Motor neuron (in vitro differentiated cells): ENCODE measurements around the gene TMC7. TPM values are rescaled to one million over a fixed set of nuclear protein-coding genes. Genes with fewer than 3 reads are reported as not detected.

Experiments used
- ATAC-seq, 8 experiments: fragments of 200-7000 bp; cut with Tn5 transposase; replicated peaks in 6 of 8; 2 replicates each; pipeline ENCODE4 v1.8.0; 2021; ENCODE audit warnings: mild to moderate bottlenecking in 8 of 8, moderate library complexity in 8 of 8
- H3K27ac ChIP-seq, 2 donors: fragments of 250-450 bp; sonication (Bioruptor Pico); 2 replicates each; pipeline ENCODE4 v1.9.0; 2021; ENCODE audit warnings: antibody characterized with exemption in 2 of 2, mild to moderate bottlenecking in 2 of 2, moderate library complexity in 1 of 2
- H3K4me1 ChIP-seq, 2 donors: fragments of 250-450 bp; sonication (Bioruptor Pico); replicated peaks in 1 of 2; 2 replicates each; pipeline ENCODE4 v1.6.1; 2021; ENCODE audit warnings: antibody characterized with exemption in 2 of 2, mild to moderate bottlenecking in 2 of 2, moderate library complexity in 1 of 2
- H3K4me3 ChIP-seq, 5 donors: fragments of 250-450 bp; sonication (Bioruptor Pico); 2 replicates each; pipeline ENCODE4 v1.9.0; 2021; ENCODE audit warnings: antibody characterized with exemption in 5 of 5, mild to moderate bottlenecking in 5 of 5, moderate library complexity in 4 of 5
- WGBS, 10 experiments: fragments of 450-650 bp; shearing (Covaris generic); methylation state at CpG; one replicate each; pipeline ENCODE4 v1.0.0; 2022; 5-methylcytosine and 5-hydroxymethylcytosine counted together
- in situ Hi-C, 9 experiments: fragments of 400-800 bp; cut with MboI; loops; one replicate each; pipeline ENCODE4 v1.15.0; 2021; ENCODE audit warnings: low sequenced_read_pairs in 9 of 9, low pct_unique_long_range_greater_than_20kb in 2 of 9; ENCODE audit not compliant: unreplicated experiment in 9 of 9
- total RNA-seq, 8 experiments: library from RNA; unstranded; fragments of 300-600 nt; gene quantifications; 2 replicates each; pipeline versions ENCODE4 v1.2.3 to v1.2.4, GENCODE V29; 2022

Gene TMC7
- total RNA-seq, 8 experiments from 2014 or later, result 0.41 to 2.5 (median 1.5) TPM

DNA sequence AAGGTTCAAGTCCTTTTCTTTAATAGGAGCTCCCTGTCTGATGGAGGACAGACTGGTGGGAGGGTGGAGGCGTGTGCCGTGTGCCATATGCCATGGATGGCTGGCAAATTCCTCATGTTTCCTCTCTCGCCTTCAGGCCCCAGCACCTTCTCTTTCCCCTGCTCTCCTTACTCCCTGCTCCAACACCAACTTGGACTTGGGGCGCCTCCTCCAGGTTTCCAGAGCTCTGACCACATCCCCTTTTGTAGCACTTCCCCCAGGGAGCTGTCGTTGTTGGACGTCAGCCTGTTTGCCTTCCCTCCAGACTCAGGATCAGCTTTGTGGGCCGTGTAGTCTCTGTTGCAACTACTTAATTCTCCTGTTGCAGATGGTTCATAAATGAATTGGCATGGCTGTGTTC, 30.7 kb downstream of the TMC7 start:
- no peak overlapping the region for H3K27ac ChIP-seq
- 0 to 83% (median 71%) methylated on average over 2 to 6 of the region's 7 CpGs; no CpG with 5 or more reads in 3 of the 10 experiments for WGBS, 10 experiments
- ATAC-seq, result no peak
- H3K4me1 ChIP-seq, result no peaks in the 10 kb centered on the region
- no peak overlapping the region for H3K4me3 ChIP-seq
- in situ Hi-C loops, result no loop called here

DNA sequence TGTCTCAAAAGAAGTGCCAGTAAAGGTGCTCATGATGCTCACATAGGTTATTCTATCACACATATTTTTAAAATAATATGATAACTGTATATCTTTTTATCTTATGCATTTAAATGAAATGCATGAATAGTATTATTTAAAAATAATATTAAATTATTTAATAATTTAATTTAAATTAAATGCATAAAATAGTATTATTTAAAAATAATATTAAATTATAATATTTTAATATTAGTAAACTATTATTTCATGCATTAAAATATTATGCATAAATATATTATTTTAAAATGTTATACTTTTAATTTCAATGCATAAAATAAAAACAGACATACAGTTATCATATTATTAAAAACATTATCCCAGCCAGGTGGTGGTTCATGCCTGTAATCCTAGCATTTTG, 33.4 kb downstream of the TMC7 start:
- no peak overlapping the region for H3K4me3 ChIP-seq
- in situ Hi-C loops, result no loop called here
- no peaks in the 10 kb centered on the region for H3K4me1 ChIP-seq
- no peak overlapping the region for H3K27ac ChIP-seq
- no peak for ATAC-seq

DNA sequence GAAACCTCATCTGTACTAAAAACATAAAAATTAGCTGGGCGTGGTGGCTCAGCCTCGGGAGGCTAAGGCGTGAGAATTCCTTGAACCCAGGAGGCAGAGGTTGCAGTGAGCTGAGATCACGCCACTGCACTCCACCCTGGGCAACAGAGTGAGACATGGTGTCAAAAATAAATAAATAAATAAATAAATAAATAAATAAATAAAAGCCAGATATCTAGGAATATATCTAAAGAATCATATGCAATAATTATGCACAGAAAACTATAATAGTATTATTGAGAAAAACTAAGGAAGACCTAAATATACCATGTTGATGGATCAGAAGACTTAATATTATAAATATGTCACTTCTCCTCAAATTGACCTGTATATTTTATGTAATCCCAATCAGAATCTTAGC, 37.0 kb downstream of the TMC7 start:
- WGBS, 10 experiments, result 48 to 100% (median 95%) methylated on average over 1 to 4 of the region's 4 CpGs; no CpG with 5 or more reads in 1 of the 10 experiments
- in situ Hi-C loops, result no loop called here
- H3K4me3 ChIP-seq, result no peak overlapping the region
- H3K27ac ChIP-seq, result no peak overlapping the region
- H3K4me1 ChIP-seq, result no peaks in the 10 kb centered on the region
- no peak for ATAC-seq

DNA sequence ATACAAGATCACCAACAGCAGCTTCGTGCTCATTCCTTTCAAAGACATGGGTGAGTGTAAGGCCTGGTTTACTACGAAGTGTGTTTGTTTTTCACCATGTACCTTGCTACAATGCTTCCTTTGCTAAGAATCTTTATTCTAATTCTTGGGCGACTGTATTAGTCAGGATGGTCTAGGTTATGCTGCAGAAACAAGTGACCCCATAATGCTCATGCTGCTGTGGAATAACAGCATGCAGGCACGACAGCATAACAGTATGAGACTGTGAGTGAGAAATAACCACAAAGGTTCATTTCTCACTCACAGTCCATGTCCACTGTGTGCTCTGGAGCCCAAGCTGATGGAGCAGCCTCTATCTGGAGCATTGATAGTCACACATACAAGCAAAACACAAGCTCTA, 38.0 kb downstream of the TMC7 start:
- in situ Hi-C loops, result no loop called here
- no peak for ATAC-seq
- Histone ChIP-seq H3K4me3 (no peak overlapping the region), H3K4me1 (no peaks in the 10 kb centered on the region), H3K27ac (no peak overlapping the region)
- 35 to 91% (median 80%) methylated on average over 1 to 4 of the region's 4 CpGs; no CpG with 5 or more reads in 2 of the 10 experiments for WGBS, 10 experiments

DNA sequence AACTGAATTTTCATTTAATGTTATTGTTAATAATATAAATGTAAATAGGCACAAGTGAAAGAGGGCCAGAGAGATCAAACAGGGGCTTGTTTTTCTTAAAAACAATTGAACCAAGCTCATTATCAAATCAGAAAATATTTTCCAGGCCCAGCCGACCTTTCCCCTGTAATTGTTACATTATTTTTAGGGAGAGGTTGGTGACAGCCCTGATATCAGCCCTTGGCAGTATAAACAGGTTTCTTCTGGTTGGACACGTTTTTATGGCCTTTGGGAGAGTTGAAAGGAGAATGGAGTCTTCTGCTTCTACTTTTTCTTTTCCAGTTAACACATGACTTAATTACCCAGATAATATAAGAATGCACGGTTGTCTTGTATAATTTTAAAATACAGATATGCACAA, 43.7 kb downstream of the TMC7 start:
- H3K27ac ChIP-seq, result no peak overlapping the region
- in situ Hi-C loops, result no loop called here

DNA sequence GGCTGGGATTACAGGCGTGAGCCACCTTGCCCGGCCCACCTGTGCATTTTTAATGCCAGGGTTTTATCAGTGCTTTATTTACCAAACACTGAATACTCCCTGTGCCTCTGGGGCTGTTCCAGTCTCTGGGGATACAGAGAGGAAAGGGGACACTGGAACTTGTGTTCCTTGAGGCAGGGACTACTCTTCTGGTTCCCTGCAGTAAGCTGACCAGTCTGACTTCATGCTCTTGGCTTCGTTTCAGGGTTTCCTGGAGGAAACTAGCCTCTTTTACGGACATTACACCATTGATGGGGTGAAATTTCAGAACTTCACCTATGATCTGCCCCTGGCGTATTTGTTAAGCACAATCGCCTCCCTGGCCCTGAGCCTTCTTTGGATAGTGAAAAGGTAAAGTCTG, 46.2 kb downstream of the TMC7 start:
- WGBS, 10 experiments, result 33 to 100% (median 90%) methylated on average over 2 to 6 of the region's 6 CpGs; no CpG with 5 or more reads in 1 of the 10 experiments

More for the DNA sequence above, 43.7 kb downstream of the TMC7 start:
- Histone ChIP-seq H3K4me1 (no peaks in the 10 kb centered on the region), H3K4me3 (no peak overlapping the region)
- ATAC-seq, result no peak
- 33 to 87% (median 75%) methylated on average over 1 to 3 of the region's 3 CpGs for WGBS, 10 experiments

DNA sequence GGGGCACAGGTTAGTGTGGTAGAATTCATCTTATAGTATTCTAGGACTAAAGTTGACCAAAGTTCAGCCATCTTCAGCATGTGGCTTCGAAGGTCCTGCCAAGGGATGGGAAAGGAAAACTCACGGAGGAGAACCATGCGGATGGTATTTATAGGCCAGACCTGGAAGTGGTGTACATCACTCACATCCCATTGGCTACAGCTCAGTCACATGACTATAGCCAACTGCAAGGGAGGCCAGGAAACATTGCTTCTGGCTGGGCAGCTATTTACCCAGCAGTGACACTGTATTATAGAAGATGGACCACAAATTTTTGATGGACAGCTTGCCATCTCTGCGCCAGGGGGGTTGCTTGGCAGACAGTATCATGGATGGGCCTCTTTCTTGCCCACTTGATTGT, 48.0 kb downstream of the TMC7 start:
- Histone ChIP-seq H3K4me1 (no peaks in the 10 kb centered on the region), H3K4me3 (no peak overlapping the region), H3K27ac (no peak overlapping the region)
- no peak for ATAC-seq
- 50 to 100% (median 65%) methylated on average over 1 to 4 of the region's 4 CpGs; no CpG with 5 or more reads in 3 of the 10 experiments for WGBS, 10 experiments
- in situ Hi-C loops, result no loop called here

More for the DNA sequence above, 46.2 kb downstream of the TMC7 start:
- Histone ChIP-seq H3K4me1 (no peaks in the 10 kb centered on the region), H3K27ac (no peak overlapping the region), H3K4me3 (no peak overlapping the region)
- ATAC-seq, result no peak
- in situ Hi-C loops, result no loop called here

DNA sequence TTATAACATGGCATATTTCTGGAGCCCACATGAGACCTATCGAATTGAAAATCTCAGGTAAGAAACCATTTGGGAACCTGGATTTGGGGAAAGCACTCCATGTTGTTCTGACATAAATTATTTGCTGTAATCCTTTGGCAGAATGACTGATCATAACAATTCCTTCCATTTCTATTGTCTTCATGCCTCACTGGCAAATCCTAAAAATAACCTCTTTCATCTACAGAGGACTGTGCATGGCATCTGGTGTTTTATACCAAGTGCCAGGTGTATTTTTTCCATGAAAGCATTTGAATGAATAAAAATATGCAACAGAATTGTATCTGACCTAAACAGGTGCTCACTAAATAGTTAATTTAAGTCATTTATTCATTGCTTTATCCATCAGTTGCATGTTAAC, 50.0 kb downstream of the TMC7 start:
- 10 to 100% (median 87%) methylated on average over 1 of the region's 1 CpG; no CpG with 5 or more reads in 4 of the 10 experiments for WGBS, 10 experiments
- Histone ChIP-seq H3K27ac (no peak overlapping the region), H3K4me1 (no peaks in the 10 kb centered on the region), H3K4me3 (no peak overlapping the region)
- ATAC-seq, result no peak
- in situ Hi-C loops, result no loop called here

DNA sequence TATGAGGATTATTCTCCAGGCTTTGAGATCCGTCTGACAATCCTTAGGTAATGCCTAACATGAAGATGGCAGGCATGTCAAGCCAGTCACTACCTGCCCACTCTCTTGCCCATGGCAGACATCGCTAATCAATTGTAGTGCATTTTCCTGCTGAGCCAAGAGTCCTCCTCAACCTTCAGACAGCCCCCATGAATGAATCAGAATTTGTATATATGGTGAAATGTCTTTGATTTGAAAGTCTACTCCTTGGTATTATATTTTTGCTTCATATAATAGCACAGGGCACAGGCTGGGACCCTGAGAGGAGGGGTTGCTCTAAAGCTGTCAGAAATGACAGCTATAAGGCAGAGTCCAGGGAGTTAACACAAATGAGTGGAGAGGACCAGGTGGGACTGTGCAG, 56.7 kb downstream of the TMC7 start:
- no peaks in the 10 kb centered on the region for H3K4me1 ChIP-seq
- in situ Hi-C loops, result no loop called here
- 63 to 100% (median 85%) methylated on average over 1 to 2 of the region's 2 CpGs; no CpG with 5 or more reads in 4 of the 10 experiments for WGBS, 10 experiments
- H3K27ac ChIP-seq, result no peak overlapping the region
- ATAC-seq, result no peak
- no peak overlapping the region for H3K4me3 ChIP-seq

DNA sequence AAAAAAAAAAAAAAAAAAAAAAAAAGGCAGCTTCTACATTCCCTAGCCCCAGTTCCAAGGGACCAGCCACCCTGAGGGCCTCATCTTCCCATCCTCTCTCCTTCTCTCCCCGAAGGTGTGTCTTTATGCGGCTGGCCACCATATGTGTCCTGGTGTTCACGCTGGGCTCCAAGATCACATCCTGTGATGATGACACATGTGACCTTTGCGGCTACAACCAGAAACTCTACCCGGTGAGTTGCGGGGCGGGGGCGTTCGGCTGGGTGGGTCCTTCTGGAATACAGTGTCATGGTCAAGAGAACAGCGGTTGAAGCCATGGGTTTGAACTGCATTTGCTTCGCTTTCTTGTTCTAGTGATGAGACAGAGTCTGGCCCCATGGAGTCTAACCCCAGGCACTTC, 61.0 kb downstream of the TMC7 start:
- no peak overlapping the region for H3K27ac ChIP-seq
- ATAC-seq, result peak in 1 of 8 experiments; percentile 58
- WGBS, 10 experiments, result 45 to 100% (median 94%) methylated on average over 1 to 6 of the region's 11 CpGs; no CpG with 5 or more reads in 6 of the 10 experiments
- no peak overlapping the region for H3K4me3 ChIP-seq
- no peaks in the 10 kb centered on the region for H3K4me1 ChIP-seq
- in situ Hi-C loops, result no loop called here

DNA sequence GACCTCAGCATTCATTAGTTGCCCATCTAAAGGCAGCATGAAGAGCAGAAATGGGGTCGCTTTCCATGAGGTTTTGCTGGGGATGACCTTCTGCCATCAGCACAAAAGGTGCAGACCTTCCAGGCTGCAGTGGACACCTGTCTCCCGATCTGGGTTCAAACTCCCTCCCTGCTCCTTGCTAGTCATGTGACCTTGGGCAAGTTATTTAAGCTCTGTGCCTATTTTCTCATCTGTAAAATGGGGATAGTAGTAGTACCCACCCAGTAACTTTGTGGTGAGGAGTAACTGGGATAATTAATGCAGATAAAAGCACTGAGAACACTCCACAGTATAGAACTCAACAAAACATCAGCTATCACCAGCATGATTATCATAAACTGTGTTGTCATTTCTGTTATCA, 62.3 kb downstream of the TMC7 start:
- no peaks in the 10 kb centered on the region for H3K4me1 ChIP-seq
- in situ Hi-C loops, result no loop called here
- no peak overlapping the region for H3K27ac ChIP-seq
- ATAC-seq, result no peak
- no peak overlapping the region for H3K4me3 ChIP-seq
- WGBS, 10 experiments, result 80 to 83% (median 80%) methylated on average over 1 to 2 of the region's 2 CpGs; no CpG with 5 or more reads in 7 of the 10 experiments

DNA sequence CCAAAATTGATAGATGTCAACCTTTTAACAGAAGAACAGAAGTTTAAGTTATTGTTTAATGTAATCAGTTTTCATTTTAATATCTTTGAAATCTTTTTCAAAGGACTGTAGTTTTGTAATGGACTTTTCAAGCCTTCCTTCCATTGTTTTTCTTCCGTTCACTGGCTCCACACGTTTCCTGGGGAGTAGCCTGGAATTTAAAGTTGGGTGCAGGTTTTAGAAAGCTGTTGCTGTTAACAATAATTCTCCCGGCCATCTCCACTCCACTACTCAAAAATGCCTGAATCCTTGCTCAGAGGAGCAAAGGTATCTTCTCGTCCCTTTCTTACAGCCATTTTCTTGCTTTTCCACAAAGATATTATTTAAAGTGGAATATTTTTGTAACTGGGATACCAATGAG, 79.0 kb downstream of the TMC7 start:
- in situ Hi-C loops, result loop anchor here in 1 of 9 experiments (25.0 kb wide), 1 partner anchor 450 kb away; the partner anchor contains the start of genes CCP110 and GDE1
- peaks cover 0 to 3% of the 10 kb centered on the region in 2 donors for H3K4me1 ChIP-seq
- ATAC-seq, result no peak
- WGBS, 10 experiments, result 43 to 83% (median 71%) methylated on average over 1 to 4 of the region's 4 CpGs
- no peak overlapping the region for H3K27ac ChIP-seq
- H3K4me3 ChIP-seq, result no peak overlapping the region

DNA sequence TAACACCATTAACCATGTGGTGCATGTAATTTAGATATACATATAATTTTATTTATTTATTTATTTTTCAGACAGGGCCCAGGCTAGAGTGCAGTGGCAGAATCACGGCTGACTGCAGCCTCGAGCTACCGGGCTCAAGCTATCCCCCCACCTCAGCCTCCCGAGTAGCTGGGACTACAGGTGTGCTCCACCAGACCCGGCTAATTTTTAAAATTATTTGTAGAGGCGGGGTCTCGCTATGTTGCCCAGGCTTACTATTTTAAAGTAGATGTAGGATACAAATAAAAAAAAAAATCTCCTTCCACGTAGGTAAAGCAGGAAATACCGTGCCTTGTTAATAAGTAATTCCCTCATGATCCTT, 83.2 kb downstream of the TMC7 start:
- H3K4me3 ChIP-seq, result peak overlapping the region; percentile 8 to 98 (median 88)
- WGBS, 10 experiments, result 71 to 90% (median 78%) methylated on average over 2 to 9 of the region's 9 CpGs; no CpG with 5 or more reads in 2 of the 10 experiments
- in situ Hi-C loops, result loop anchor here in 1 of 9 experiments (25.0 kb wide), 1 partner anchor 445 kb away; the partner anchor contains the start of genes CCP110 and GDE1
- H3K27ac ChIP-seq, result peak overlapping the region; percentile 99
- peaks cover 0 to 12% of the 10 kb centered on the region in 2 donors for H3K4me1 ChIP-seq
- no peak for ATAC-seq
